ENCODE data around the gene AQP12B. TPM values are rescaled to one million over a fixed set of nuclear protein-coding genes. Genes with fewer than 3 reads are reported as not detected.

AQP12B gene
- polyA plus RNA-seq, 1 of the 3 experiments (the other 2 are of a cell fraction): not detected

DNA sequence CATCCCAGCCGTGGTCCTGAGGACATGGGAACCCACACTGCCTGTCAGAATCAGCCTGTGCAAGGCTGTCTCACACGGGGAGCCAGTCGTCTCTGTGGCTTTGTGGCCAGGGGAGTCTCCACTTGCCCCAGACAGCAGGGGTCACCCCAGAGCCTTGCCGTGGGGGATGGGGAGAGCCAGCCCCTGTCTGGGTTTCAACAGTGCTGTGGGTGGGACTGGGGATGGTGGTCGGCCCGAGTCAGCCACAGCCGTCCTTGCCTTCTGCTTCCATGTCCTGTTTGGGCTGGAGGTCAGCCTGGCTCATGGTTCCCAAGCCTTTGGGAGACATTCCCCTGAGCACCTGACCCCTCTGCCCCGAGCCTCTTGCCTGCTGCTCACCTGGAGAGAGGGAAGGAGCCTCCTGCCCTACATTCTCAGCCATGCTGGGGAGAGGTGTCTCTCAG lies 37.8 kb downstream of the AQP12B start (continued):
- no peak for TF ChIP-seq REST (IDR thresholded peaks at IDR 0.05; ENCODE audit: low read depth, low read length)
- no peak for TF ChIP-seq JUND (IDR thresholded peaks at IDR 0.05)
- no peak for TF ChIP-seq TAF1 (IDR thresholded peaks at IDR 0.05; ENCODE audit: borderline replicate concordance, low read depth, low read length)
- TF ChIP-seq RXRA (IDR thresholded peaks at IDR 0.05; ENCODE audit: borderline replicate concordance, low read depth): no peak
- TF ChIP-seq GABPA (IDR thresholded peaks at IDR 0.05; ENCODE audit: low read depth): no peak
- TF ChIP-seq, protein P1, sequence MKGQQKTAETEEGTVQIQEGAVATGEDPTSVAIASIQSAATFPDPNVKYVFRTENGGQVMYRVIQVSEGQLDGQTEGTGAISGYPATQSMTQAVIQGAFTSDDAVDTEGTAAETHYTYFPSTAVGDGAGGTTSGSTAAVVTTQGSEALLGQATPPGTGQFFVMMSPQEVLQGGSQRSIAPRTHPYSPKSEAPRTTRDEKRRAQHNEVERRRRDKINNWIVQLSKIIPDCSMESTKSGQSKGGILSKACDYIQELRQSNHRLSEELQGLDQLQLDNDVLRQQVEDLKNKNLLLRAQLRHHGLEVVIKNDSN (IDR thresholded peaks at IDR 0.05; ENCODE audit: borderline replicate concordance, low read depth): no peak
- TF ChIP-seq YY1 (IDR thresholded peaks at IDR 0.05; ENCODE audit: low read depth): no peak
- no peak for TF ChIP-seq PBX3 (IDR thresholded peaks at IDR 0.05)

DNA sequence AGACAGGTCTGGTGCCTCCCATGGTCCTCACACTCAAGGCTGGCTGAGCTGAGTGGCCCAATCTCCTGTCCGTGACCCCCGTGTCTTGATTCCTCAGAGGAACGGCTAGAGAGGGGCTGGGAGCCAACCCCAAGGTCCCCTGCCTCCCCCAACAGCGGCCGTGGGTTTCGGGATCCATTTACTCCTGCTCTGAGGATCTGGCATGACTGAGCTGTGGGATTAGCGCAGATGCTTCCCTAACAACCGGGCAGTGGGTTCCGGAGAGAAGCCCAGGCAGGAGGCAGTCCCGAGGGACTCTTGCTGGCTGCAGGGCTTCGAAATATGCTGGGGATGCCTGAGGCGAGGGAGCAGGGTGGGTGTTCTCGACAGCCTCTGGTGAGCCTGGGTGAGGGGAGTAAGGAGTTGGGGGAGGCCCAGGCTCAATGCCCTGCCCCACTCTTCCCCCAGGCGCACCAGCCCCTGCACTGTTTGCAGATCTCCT lies 38.5 kb downstream of the AQP12B start:
- Histone ChIP-seq H4K20me1 (ENCODE audit: insufficient read depth) (no peaks in the 10 kb centered on the region), H3F3A (replicated peaks; ENCODE audit: insufficient read depth) (no peaks in the 10 kb centered on the region), H3K4me3 (ENCODE audit: low read depth in 2 of 2, low read length in 1 of 2) (no peak overlapping the region), H2AFZ (ENCODE audit: low read depth) (no peak overlapping the region), H3K9me3 (no peaks in the 10 kb centered on the region), H3K9ac (no peak overlapping the region), H3K27me3 (ENCODE audit: insufficient read depth) (no peaks in the 10 kb centered on the region; the same call in 1 of the 2 replicates), H3K9me2 (no peaks in the 10 kb centered on the region), H3K27ac (ENCODE audit: low read depth in 2 of 2, low read length in 1 of 2) (no peak overlapping the region), H3K79me2 (ENCODE audit: insufficient read depth) (no peaks in the 10 kb centered on the region), H3K4me2 (no peak overlapping the region), H3K4me1 (ENCODE audit: control insufficient read depth in 1 of 2, insufficient read depth in 2 of 2, low read depth in 1 of 2, low read length in 1 of 2) (no peaks in the 10 kb centered on the region; a peak in 1 of 4 replicates), H3K36me3 (replicated peaks in 1 of 2; ENCODE audit: control insufficient read depth in 1 of 2, insufficient read depth in 2 of 2, low read length in 1 of 2) (no peaks in the 10 kb centered on the region)
- 45% methylated on average over 4 of the region's 14 CpGs for WGBS (ENCODE audit: low lambda C conversion rate)
- ChIA-PET CTCF (interaction anchor here (1.2 kb wide), 1 partner anchor 196 kb away, joined by 5 read pairs; no protein-coding TSS in a partner anchor), POLR2A (no interaction called here)
- TF ChIP-seq EP300 (IDR thresholded peaks at IDR 0.05; ENCODE audit: borderline replicate concordance in 1 of 2, low read depth in 1 of 2, low read length in 1 of 2) (no peak), MEF2A (IDR thresholded peaks at IDR 0.05; ENCODE audit: borderline replicate concordance, low read depth) (no peak), MXI1 (IDR thresholded peaks at IDR 0.05; ENCODE audit: low read depth, low read length) (no peak), TCF12 (IDR thresholded peaks at IDR 0.05) (no peak), RCOR1 (IDR thresholded peaks at IDR 0.05; ENCODE audit: low read length) (no peak), CTCF (IDR thresholded peaks at IDR 0.05) (no peak), TEAD4 (IDR thresholded peaks at IDR 0.05; ENCODE audit: borderline replicate concordance, insufficient read depth) (no peak), FOXJ3 (CRISPR knock-in tag; IDR thresholded peaks at IDR 0.05) (no peak)
- TF ChIP-seq, protein P1 (IDR thresholded peaks at IDR 0.05; ENCODE audit: borderline replicate concordance, low read depth): no peak
- DNase-seq: peak; percentile 32

Data from SK-N-SH (cell line).